Smooth muscle cell (in vitro differentiated cells): ENCODE data around the gene MRPS12. TPM values are rescaled to one million over a fixed set of nuclear protein-coding genes. Genes with fewer than 3 reads are reported as not detected.

ENCODE experiments used
- DNase-seq: peaks from one replicate; lab custom pipeline; 2025; ENCODE audit not compliant: unreplicated experiment; lab: John Stamatoyannopoulos, UW
- H2AFZ ChIP-seq: fragments of 200-600 bp; sonication (generic); 2 replicates; pipeline ENCODE4 v1.6.0; 2016; ENCODE audit warnings: antibody characterized with exemption, low read depth, mild to moderate bottlenecking
- H3F3A ChIP-seq: fragments of 200-600 bp; sonication (generic); 2 replicates; pipeline ENCODE4 v1.6.0; 2017; ENCODE audit warnings: antibody characterized with exemption, low read depth
- H3K27ac ChIP-seq: fragments of 200-600 bp; sonication (generic); 2 replicates; pipeline ENCODE4 v1.5.1; 2016; ENCODE audit warnings: low read depth, mild to moderate bottlenecking
- H3K27me3 ChIP-seq: fragments of 200-600 bp; sonication (generic); 2 replicates; pipeline ENCODE4 v1.6.1; 2016; ENCODE audit warnings: low read depth, mild to moderate bottlenecking
- H3K36me3 ChIP-seq: fragments of 200-600 bp; sonication (generic); 2 replicates; pipeline ENCODE4 v1.5.1; 2016; ENCODE audit warnings: low read depth
- H3K4me1 ChIP-seq: fragments of 200-600 bp; sonication (generic); 2 replicates; pipeline ENCODE4 v1.5.1; 2016; ENCODE audit warnings: low read depth
- H3K4me2 ChIP-seq: fragments of 200-600 bp; sonication (generic); 2 replicates; pipeline ENCODE4 v1.6.0; 2016; ENCODE audit warnings: mild to moderate bottlenecking
- H3K4me3 ChIP-seq: fragments of 200-600 bp; sonication (generic); 2 replicates; pipeline ENCODE4 v1.5.1; 2016; ENCODE audit warnings: mild to moderate bottlenecking
- H3K79me2 ChIP-seq: fragments of 200-600 bp; sonication (generic); 2 replicates; pipeline ENCODE4 v1.6.0; 2016; ENCODE audit warnings: low read depth, mild to moderate bottlenecking
- H3K9ac ChIP-seq: fragments of 200-600 bp; sonication (generic); 2 replicates; pipeline ENCODE4 v1.6.0; 2016; ENCODE audit warnings: low read depth
- H3K9me3 ChIP-seq: fragments of 200-600 bp; sonication (generic); replicated peaks from 2 replicates; pipeline ENCODE4 v1.5.1; 2016; ENCODE audit warnings: low read depth
- H4K20me1 ChIP-seq: fragments of 200-600 bp; sonication (generic); 2 replicates; pipeline ENCODE4 v1.6.0; 2016; ENCODE audit warnings: low read depth
- WGBS: methylation state at CpG from one replicate; pipeline ENCODE4 v1.1.7; 2016; ENCODE audit warnings: low lambda C conversion rate; 5-methylcytosine and 5-hydroxymethylcytosine counted together
- polyA plus RNA-seq: library from polyadenylated mRNA; unstranded; fragments of >200 nt; fragmentation: Nextera tagmentation; extraction: Ambion mirVana; gene quantifications from 2 replicates; pipeline ENCODE4 v1.2.1, GENCODE V29; 2016
- total RNA-seq: library from RNA; depleted of rRNA; stranded (reverse); fragments of >200 nt; gene quantifications from 2 replicates; pipeline ENCODE4 v1.2.3, GENCODE V29; 2014
- TF ChIP-seq, protein P1 (sequence below): fragments of 200-600 bp; sonication (generic); IDR thresholded peaks from 2 replicates; pipeline ENCODE4 v1.5.1; 2017; ENCODE audit warnings: borderline replicate concordance, mild to moderate bottlenecking, antibody characterized with exemption; ENCODE audit not compliant: insufficient read depth, poor library complexity, severe bottlenecking

MRPS12 gene
- total and polyA plus RNA-seq, 2 experiments from 2014 or later, result 25.7 to 55.2 TPM

- no peak overlapping the region for H3K27ac ChIP-seq
- no peaks in the 10 kb centered on the region for H3K9me3 ChIP-seq
- TF ChIP-seq, protein P1, sequence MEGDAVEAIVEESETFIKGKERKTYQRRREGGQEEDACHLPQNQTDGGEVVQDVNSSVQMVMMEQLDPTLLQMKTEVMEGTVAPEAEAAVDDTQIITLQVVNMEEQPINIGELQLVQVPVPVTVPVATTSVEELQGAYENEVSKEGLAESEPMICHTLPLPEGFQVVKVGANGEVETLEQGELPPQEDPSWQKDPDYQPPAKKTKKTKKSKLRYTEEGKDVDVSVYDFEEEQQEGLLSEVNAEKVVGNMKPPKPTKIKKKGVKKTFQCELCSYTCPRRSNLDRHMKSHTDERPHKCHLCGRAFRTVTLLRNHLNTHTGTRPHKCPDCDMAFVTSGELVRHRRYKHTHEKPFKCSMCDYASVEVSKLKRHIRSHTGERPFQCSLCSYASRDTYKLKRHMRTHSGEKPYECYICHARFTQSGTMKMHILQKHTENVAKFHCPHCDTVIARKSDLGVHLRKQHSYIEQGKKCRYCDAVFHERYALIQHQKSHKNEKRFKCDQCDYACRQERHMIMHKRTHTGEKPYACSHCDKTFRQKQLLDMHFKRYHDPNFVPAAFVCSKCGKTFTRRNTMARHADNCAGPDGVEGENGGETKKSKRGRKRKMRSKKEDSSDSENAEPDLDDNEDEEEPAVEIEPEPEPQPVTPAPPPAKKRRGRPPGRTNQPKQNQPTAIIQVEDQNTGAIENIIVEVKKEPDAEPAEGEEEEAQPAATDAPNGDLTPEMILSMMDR, result no peak
Observed at GRCh38 chr19:38970664-38971532, 40.2 kb downstream of the MRPS12 start.

DNA sequence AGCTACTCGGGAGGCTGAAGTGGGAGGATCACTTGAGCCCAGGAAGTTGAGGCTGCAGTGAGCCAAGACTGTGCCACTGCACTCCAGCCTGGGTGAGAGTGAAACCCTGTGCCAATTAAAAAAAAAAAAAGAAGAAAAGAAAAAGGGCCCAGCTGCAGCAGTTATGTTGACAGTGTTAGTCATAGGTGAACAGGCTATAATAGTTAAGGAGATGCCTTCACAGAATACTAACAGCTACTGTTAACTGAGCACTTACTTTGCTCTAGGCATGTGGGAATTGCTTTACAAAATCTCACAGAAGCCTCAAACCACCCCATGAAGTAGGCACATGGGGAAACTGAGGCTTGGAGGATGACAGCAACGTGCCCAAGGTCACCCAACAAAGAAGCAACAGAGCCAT lies 40.9 kb downstream of the MRPS12 start:
- Histone ChIP-seq H3K4me2 (no peak overlapping the region), H3K27ac (no peak overlapping the region), H4K20me1 (no peaks in the 10 kb centered on the region), H3K36me3 (no peaks in the 10 kb centered on the region), H2AFZ (no peak overlapping the region), H3K4me3 (no peak overlapping the region), H3K79me2 (peaks cover 27% of the 10 kb centered on the region), H3K27me3 (no peaks in the 10 kb centered on the region), H3K9me3 (no peaks in the 10 kb centered on the region), H3F3A (peaks cover 14% of the 10 kb centered on the region), H3K9ac (no peak overlapping the region), H3K4me1 (peaks cover 15% of the 10 kb centered on the region)
- WGBS, result 96% methylated on average over 2 of the region's 2 CpGs
- TF ChIP-seq, protein P1, result no peak
- DNase-seq, result no peak

More at GRCh38 chr19:38970664-38971532, 40.2 kb downstream of the MRPS12 start:
- Histone ChIP-seq H3K9ac (no peak overlapping the region), H3K4me3 (no peak overlapping the region), H3F3A (peaks cover 8% of the 10 kb centered on the region), H2AFZ (no peak overlapping the region), H3K36me3 (no peaks in the 10 kb centered on the region), H3K79me2 (peaks cover 27% of the 10 kb centered on the region), H4K20me1 (no peaks in the 10 kb centered on the region), H3K4me2 (no peak overlapping the region), H3K27me3 (no peaks in the 10 kb centered on the region), H3K4me1 (peaks cover 9% of the 10 kb centered on the region)
- DNase-seq, result no peak
- 86% methylated on average over 12 of the region's 12 CpGs for WGBS

DNA sequence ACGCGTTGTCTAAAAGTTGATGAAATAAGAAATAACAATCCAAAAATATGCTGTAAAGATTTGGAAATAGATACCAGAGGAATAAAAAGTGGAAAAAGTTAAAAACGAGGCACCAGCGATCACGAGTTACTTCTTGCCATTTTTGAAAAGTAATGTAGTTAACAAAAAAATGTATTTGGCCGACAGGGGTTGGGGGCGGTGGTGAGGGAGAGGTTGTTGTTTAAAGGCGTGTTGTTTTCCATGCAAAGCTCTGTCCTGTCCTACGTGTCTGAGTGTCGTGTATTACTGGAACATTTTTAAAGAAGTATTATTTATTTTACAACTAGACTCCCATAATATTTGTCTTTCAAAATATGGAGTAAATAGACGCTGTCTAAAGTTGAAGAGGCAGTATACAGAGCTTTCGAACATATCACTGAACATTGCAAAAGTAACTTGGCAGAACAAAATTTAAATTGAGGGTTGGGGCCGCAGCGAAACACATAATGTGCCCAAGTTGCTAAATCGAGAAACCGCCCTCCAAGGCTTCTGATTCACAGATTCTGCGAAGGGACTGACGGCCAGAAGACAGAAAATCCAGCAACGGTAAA lies 44.0 kb downstream of the MRPS12 start:
- peaks cover 15% of the 10 kb centered on the region for H3K4me1 ChIP-seq
- peak overlapping the region; percentile 91 for H3K4me2 ChIP-seq
- TF ChIP-seq, protein P1, result peak; percentile 1
- peak overlapping the region; percentile 86 for H2AFZ ChIP-seq
- H3K27ac ChIP-seq, result peak overlapping the region; percentile 52
- DNase-seq, result no peak
- no peaks in the 10 kb centered on the region for H4K20me1 ChIP-seq
- H3F3A ChIP-seq, result peaks cover 29% of the 10 kb centered on the region
- no peaks in the 10 kb centered on the region for H3K36me3 ChIP-seq
- H3K9me3 ChIP-seq, result no peaks in the 10 kb centered on the region
- H3K27me3 ChIP-seq, result no peaks in the 10 kb centered on the region
- peak overlapping the region; percentile 72 for H3K4me3 ChIP-seq
- peaks cover 23% of the 10 kb centered on the region for H3K79me2 ChIP-seq
- H3K9ac ChIP-seq, result no peak overlapping the region
- 17% methylated on average over 19 of the region's 19 CpGs for WGBS
